Transverse colon (tissue), 4 donors: Measurements from ENCODE around the gene SETMAR.

Experiments used
- EP300 ChIP-seq: sonication (generic); formaldehyde crosslinking; IDR thresholded peaks from one replicate; pipeline ENCODE4 v1.6.1; 2017; ENCODE audit warnings: antibody characterized with exemption, low read depth
- POLR2AphosphoS5 ChIP-seq, 3 donors: sonication (generic); formaldehyde crosslinking; IDR thresholded peaks; one replicate each; pipeline ENCODE4 v1.6.1; 2016; ENCODE audit warnings: antibody characterized with exemption in 3 of 3
- TF ChIP-seq, protein P1 (sequence below), 5 experiments: fragments of 200-600 bp in 3 of 5; fragments of 450-650 bp in 2 of 5; sonication (generic) in 3 of 5; IDR thresholded peaks; 1 replicate in 2 of 5; 2 replicates in 3 of 5; pipeline ENCODE4 v1.5.1; 2016 to 2017; ENCODE audit warnings: antibody characterized with exemption in 5 of 5, inconsistent platforms in 3 of 5, mild to moderate bottlenecking in 2 of 5, moderate library complexity in 1 of 5

DNA sequence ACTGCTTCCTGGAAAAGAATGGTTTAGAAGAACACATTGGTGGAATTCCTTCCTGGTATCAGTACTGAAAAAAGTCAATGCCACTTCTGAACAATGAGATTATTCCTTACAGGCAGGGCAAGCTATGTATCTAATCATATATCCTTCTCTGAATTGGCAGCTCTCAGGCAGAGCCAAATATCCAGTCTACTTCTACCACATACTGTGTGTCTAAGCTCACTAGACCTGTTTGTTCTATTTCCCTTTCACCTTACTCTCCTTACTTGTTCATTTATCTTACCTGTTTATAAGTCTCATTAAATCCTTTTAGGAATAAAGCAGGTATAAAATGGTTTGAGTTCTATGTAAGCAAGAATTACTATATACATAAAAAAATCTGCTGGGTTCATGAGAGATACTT lies 8.3 kb downstream of the SETMAR start:
- TF ChIP-seq, protein P1, sequence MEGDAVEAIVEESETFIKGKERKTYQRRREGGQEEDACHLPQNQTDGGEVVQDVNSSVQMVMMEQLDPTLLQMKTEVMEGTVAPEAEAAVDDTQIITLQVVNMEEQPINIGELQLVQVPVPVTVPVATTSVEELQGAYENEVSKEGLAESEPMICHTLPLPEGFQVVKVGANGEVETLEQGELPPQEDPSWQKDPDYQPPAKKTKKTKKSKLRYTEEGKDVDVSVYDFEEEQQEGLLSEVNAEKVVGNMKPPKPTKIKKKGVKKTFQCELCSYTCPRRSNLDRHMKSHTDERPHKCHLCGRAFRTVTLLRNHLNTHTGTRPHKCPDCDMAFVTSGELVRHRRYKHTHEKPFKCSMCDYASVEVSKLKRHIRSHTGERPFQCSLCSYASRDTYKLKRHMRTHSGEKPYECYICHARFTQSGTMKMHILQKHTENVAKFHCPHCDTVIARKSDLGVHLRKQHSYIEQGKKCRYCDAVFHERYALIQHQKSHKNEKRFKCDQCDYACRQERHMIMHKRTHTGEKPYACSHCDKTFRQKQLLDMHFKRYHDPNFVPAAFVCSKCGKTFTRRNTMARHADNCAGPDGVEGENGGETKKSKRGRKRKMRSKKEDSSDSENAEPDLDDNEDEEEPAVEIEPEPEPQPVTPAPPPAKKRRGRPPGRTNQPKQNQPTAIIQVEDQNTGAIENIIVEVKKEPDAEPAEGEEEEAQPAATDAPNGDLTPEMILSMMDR (IDR thresholded peaks at IDR 0.05) = no peak
- TF ChIP-seq EP300 (no peak), POLR2AphosphoS5 (IDR thresholded peaks at IDR 0.05) (no peak)
